ENCODE results near the gene ARHGEF40. TPM values are rescaled to one million over a fixed set of nuclear protein-coding genes. Genes with fewer than 3 reads are reported as not detected.

ARHGEF40 gene
- under 1 TPM in 2 of 3 donors, not detected in 1; 0.23 to 0.35 TPM for polyA plus RNA-seq

DNA sequence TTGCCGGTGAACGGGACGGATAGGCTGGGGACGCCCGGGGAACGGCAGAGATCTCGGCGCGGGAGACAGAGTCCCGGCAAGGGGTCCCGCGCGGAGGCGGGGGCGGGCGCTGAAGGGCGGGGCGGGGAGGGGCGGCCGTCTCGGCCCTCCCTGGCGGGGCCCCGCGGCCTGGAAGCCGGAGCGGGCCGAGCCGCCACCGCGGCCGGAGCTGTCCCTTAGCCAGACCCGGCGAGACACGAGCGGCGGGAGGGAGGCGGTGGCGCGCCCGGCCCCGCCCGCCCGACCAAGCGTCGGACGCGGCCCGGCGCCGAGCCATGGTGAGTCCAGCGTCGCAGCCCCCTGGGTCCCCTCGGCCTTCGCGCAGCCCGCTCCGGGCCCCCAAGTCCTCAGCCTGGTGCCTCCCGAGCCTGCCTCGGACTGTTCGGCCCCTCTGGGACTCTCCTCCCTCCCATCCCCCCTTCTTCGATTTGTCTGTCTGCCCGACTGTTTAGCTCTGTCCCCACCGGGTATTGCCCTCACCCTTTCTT is at the start of gene ARHGEF40:
Gene ARHGEF40 (plus strand): TSS at position 222 of the 527 bp plus-strand sequence. CDS start 93 bp downstream, at position 315.
- Mint-ChIP-seq H3K4me1 (peaks cover 34 to 37% of the 10 kb centered on the region in 2 donors), H3K9me3 (no peaks in the 10 kb centered on the region), H3K36me3 (no peaks in the 10 kb centered on the region), H3K27me3 (ENCODE audit: low read depth in 3 of 3) (peaks cover 30 to 34% (median 30%) of the 10 kb centered on the region in 3 donors), H3K4me3 (peak within 1 kb of the TSS; percentile 85 to 90 (median 89)), H3K27ac (peak within 1 kb of the TSS in 5 of 6 donors; percentile 45 to 77 (median 62))
- peak in 2 of 3 donors; percentile 11 to 15 for DNase-seq

DNA sequence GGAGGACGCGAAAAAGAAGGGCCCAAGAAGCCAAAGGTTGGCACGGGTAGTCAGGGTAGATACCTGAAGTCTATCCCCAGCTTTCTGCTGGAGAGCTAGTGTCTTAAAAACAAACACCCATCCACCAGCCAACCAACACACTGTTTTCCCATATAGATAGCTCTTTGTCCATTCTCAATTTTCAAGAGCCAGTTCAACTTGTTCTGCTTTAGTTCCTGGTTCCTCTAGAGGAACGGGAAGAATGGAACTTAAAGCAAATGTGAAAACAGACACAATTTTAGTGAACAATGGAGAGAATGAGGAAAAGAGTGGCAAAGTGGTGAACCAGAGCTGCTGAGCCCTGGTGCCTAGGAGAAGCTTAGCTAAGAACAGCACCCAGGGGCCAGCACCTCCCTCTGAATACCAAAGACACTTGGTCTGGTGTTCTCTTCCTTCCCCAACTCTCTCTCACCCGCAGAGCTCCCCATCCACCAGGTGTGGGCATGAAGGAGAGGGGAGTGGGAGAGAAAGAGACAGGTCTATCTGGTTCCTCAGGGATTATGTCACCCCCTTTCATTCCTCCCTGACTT is 49.0 kb upstream of the ARHGEF40 start:
- Mint-ChIP-seq H3K27ac (no peak overlapping the region), H3K4me3 (no peak overlapping the region), H3K36me3 (peaks cover 7 to 18% (median 8%) of the 10 kb centered on the region in 3 donors), H3K27me3 (ENCODE audit: low read depth in 3 of 3) (peaks cover 7 to 11% (median 8%) of the 10 kb centered on the region in 3 donors), H3K4me1 (peaks cover 11 to 20% of the 10 kb centered on the region in 2 donors), H3K9me3 (no peaks in the 10 kb centered on the region)
- DNase-seq, result no peak

DNA sequence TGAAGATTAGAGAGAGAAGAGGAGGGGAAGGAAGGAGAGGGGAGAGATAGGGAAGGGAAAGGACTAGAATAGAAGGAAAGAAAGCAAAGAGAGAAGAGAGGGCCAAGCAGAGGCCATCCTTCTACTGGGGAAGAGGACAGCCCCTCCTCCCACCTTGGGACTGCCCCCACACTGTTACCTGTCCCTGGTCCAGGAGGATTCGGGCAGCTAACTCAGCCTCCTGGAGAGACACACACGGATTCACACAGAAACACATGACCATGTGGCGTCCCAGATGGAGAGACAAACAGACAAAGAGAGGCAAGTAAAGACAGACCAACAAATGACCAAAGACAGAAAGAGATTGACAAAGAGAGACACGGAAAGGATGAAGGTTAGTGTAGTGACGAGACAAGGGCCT is 47.4 kb upstream of the ARHGEF40 start:
- Mint-ChIP-seq H3K36me3 (peaks cover 5 to 18% (median 7%) of the 10 kb centered on the region in 3 donors), H3K27me3 (ENCODE audit: low read depth in 3 of 3) (peaks cover 6 to 11% (median 6%) of the 10 kb centered on the region in 3 donors), H3K9me3 (no peaks in the 10 kb centered on the region), H3K4me1 (peaks cover 11 to 20% of the 10 kb centered on the region in 2 donors), H3K27ac (peak overlapping the region in 1 of 6 donors; percentile 29), H3K4me3 (peak overlapping the region; percentile 13 to 60 (median 53))
- DNase-seq, result no peak

DNA sequence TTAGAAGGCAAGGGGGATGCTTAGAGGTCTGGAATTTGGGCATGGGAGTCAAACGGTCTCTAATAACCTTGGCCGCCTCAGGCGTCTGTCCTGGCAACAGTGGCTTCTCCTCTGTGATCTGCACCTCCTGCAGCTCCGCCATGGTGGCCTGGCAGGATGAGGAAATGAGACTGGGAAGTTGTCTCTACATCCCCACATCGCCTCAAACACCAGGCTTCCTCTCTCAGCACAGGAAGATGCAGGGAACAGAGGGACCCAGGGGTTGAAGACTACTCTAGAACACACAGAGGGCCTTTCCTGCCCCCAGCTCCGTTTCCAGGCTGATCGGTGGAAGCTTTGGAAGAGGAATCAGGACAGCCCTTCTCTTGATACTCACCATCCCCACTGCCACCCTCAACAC is 46.9 kb upstream of the ARHGEF40 start:
- Mint-ChIP-seq H3K27ac (peak overlapping the region in 1 of 6 donors; percentile 29), H3K27me3 (ENCODE audit: low read depth in 3 of 3) (peaks cover 6 to 11% (median 6%) of the 10 kb centered on the region in 3 donors), H3K4me1 (peaks cover 11 to 20% of the 10 kb centered on the region in 2 donors), H3K9me3 (no peaks in the 10 kb centered on the region), H3K4me3 (peak overlapping the region; percentile 13 to 89 (median 83)), H3K36me3 (peaks cover 4 to 18% (median 7%) of the 10 kb centered on the region in 3 donors)
- DNase-seq, result no peak

DNA sequence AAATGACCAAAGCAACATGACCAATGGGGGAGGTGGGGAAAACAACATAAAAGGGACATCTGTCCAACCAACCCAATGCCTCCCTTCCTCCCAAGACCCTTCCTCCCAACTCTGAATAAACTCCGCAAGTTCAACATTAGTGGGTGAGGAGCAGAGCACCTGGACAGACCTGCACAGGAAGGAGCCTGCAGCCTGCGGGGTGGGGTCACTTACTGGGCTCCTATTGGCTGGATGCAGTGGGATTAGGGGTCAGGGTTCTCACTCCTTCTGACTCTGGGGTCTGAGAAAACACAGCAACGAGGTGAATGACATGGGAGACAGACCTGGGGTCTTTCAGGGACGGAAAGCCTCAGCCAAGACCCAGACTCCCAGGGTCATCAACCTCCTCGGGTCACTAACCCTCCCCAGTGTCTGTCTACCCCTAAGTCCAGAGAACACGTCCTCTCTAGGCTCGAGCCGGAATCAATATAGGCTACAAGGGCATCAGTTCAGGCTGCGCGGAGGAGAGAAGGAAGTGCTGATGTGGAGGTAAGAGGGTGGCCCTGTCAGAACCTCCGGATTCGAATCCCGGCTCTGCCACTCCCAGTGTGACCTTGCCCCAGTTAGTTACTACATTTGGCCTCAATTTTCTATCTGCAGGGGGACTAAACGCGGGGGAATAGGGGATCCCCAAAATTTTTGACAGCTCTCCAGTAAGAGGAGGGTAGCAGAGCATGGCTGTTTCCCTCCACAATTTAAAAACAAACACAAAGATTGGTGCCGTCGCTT is 46.1 kb upstream of the ARHGEF40 start:
- Mint-ChIP-seq H3K4me3 (peak overlapping the region; percentile 83 to 93 (median 87)), H3K36me3 (peaks cover 4 to 18% (median 7%) of the 10 kb centered on the region in 3 donors), H3K9me3 (no peaks in the 10 kb centered on the region), H3K4me1 (peaks cover 11 to 20% of the 10 kb centered on the region in 2 donors), H3K27me3 (ENCODE audit: low read depth in 3 of 3) (peaks cover 6 to 11% (median 6%) of the 10 kb centered on the region in 3 donors), H3K27ac (peak overlapping the region in 4 of 6 donors; percentile 38 to 59 (median 54))
- DNase-seq, result peak in 2 of 3 donors; percentile 8 to 13

DNA sequence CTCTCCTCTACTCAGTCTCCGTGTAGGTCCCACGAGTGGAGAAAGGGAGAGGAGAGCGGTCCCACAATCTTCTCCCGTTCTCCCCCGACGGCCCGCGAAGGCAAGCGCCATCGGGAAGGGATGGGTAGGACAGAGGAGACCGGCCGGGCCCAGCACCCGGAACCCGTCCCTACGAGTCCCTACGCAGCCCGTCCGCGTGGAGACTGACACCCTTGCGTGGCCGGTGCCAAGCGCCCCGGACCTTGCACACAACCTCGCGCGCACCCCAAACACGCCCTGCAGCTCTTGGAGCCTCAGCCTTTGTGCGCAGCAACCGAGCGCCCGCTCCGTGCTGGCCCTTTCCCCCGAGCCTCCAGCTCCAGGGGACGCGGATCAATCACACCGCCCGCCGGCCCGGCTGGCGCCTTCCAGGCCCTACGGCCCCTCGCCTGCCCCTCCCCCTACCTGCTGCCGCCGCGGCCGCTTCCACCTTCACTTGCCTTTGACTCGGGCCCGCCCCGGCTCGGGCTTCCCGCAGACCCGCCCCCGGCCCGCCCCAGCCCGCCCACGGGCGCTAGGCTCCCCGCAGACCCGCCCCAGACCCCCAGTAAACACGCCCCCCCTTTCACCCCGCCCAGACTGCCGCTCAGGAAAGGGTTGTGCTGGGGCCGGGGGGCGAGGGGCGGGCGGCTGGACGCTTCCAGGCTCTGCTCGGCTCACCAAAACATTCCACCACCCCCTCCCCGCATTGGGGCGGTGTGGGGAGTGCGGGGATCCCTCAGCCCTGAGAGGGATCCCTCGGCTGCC is 45.3 kb upstream of the ARHGEF40 start, which contains the start of gene NDRG2:
Gene NDRG2 (minus strand): TSS at position 477 of the 786 bp plus-strand sequence. CDS start 1,746 bp downstream, outside the sequence.
- Mint-ChIP-seq H3K27ac (peak within 1 kb of the TSS in 5 of 6 donors; percentile 19 to 59 (median 52)), H3K36me3 (peaks cover 0 to 12% (median 4%) of the 10 kb centered on the region in 3 donors), H3K4me1 (peaks cover 11 to 20% of the 10 kb centered on the region in 2 donors), H3K9me3 (no peaks in the 10 kb centered on the region), H3K27me3 (ENCODE audit: low read depth in 3 of 3) (peaks cover 4 to 11% (median 6%) of the 10 kb centered on the region in 3 donors), H3K4me3 (peak within 1 kb of the TSS; percentile 83 to 93 (median 87))
- peak; percentile 59 to 68 (median 65) for DNase-seq

DNA sequence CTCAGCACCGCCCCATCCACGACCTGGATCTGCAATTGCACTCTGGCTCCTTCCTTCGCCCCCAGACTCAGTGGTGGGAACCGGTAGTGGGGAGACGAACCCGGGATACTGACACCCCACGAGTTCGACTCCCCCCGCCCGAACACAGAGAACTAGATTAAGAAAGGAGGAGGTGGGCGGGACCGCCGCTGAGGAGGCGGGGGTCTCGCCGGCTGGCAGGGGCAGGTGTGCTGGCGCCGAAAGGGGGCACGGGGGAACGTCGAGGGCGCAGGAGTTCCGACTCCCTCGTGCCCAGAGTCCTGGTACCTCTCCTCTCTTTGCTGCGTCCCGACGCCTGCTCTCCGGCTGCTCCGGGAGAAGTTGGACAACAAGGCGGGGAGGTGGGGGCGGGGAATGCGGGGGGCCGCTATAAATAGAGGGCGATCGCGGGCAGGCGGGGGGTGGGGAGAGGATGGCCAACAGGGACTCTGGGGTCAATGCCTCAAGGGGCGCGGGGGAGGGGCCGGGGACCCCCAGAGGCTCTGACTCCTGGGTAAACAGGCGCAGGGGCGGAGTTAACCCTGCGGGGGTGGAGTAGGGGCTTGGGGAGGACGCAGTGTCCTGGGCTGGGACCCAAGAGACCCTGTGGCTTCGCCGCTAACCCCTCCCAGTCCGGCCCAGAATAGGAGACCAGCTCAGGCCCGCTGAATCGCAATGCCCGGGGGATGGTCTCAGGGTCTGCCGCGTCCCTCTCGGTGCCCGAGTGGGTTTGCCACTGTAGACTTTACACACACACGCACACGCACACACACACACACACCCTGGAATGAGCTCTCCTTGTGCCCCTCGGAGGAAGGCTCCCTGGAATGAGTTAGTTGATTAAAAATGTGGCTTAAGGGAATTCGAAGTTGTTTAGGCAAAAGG is 44.5 kb upstream of the ARHGEF40 start:
- peaks cover 4 to 11% (median 6%) of the 10 kb centered on the region in 3 donors for H3K27me3 Mint-ChIP-seq (ENCODE audit: low read depth in 3 of 3)
- peaks cover 0 to 12% (median 4%) of the 10 kb centered on the region in 3 donors for H3K36me3 Mint-ChIP-seq
- H3K9me3 Mint-ChIP-seq, result no peaks in the 10 kb centered on the region
- H3K4me3 Mint-ChIP-seq, result peak overlapping the region; percentile 83 to 93 (median 87)
- DNase-seq, result no peak
- peaks cover 11 to 20% of the 10 kb centered on the region in 2 donors for H3K4me1 Mint-ChIP-seq
- H3K27ac Mint-ChIP-seq, result peak overlapping the region in 2 of 6 donors; percentile 19 to 33

DNA sequence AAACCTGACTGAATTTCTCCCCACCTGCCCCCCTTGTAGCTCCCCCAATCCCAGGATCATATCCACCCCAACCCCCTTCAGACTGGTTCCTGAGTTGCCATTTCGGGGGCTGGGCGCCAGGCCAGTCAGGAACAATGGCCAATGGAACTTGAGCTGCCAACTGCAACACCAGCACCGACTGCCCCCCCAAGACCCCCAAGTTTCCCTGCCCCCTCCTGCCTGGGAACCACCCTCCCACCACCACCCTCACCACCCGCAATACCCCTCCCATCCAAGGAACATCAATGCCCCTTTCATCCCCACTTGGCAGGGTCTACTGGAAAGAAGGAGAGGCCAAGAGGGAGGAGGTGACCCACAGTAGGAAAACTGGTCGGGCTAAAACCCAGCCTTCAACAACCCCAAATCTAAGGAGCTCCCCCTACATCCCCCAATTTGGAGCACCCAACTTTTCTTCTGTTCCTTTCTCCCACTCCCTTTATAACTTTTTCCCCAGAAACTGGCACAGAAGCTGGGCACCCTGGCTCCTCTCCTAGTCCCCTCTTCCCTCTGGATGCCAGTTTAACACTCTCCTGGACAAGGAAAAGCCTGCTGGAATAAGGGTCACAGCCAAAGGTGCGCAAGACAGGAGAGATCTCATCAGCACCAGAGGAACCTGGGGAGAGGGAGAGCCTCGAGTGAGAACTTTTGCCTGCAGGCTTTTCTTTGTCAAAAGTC is 43.7 kb upstream of the ARHGEF40 start:
- no peaks in the 10 kb centered on the region for H3K9me3 Mint-ChIP-seq
- H3K4me3 Mint-ChIP-seq, result peak overlapping the region; percentile 47 to 89 (median 62)
- DNase-seq, result no peak
- H3K36me3 Mint-ChIP-seq, result peaks cover 0 to 10% (median 2%) of the 10 kb centered on the region in 3 donors
- H3K27ac Mint-ChIP-seq, result peak overlapping the region in 2 of 6 donors; percentile 18 to 38
- H3K27me3 Mint-ChIP-seq (ENCODE audit: low read depth in 3 of 3), result peaks cover 4 to 11% (median 6%) of the 10 kb centered on the region in 3 donors
- peaks cover 11 to 20% of the 10 kb centered on the region in 2 donors for H3K4me1 Mint-ChIP-seq

DNA sequence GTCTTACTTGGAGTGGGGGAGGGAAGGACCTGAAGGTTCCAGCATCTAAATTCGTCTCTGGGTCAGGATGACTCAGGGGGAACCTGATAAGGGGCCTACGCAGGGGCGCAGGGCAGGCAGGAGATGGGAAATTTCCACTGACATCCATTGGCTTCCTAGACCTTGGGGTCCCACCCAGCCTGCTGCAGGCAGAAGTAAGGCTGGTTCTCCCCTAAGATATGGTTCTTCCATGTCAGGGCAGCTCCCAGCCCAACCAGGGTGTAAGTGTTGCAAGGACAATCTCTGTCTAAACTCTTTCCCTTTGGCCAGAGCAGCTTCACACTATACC is 43.2 kb upstream of the ARHGEF40 start:
- H3K9me3 Mint-ChIP-seq, result no peaks in the 10 kb centered on the region
- peak overlapping the region; percentile 18 to 60 (median 40) for H3K4me3 Mint-ChIP-seq
- H3K4me1 Mint-ChIP-seq, result peaks cover 11 to 20% of the 10 kb centered on the region in 2 donors
- DNase-seq, result no peak
- peaks cover 2 to 11% (median 6%) of the 10 kb centered on the region in 3 donors for H3K27me3 Mint-ChIP-seq (ENCODE audit: low read depth in 3 of 3)
- H3K27ac Mint-ChIP-seq, result peak overlapping the region in 1 of 6 donors; percentile 38
- H3K36me3 Mint-ChIP-seq, result peaks cover 0 to 5% (median 0%) of the 10 kb centered on the region in 3 donors

DNA sequence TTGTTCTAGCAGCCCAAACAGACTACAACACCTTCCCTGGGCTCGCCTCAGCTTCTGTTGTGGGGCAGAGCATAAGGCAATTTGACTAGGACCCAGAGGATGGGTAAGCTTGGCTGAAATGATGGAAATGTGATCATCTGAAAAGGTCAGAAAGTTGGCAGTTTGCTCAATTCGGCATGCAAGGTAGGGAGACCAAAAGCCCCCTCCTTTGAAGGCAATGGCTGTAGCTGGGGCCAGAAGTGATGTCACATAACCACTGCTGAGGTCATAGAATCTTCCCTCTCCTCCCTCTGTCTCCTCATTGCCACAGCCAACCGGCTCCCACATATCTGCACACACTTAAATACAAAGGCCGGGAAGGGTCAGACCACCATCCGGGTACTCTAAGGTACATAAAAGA is 40.2 kb upstream of the ARHGEF40 start, which contains the start of gene TPPP2:
Gene TPPP2 (plus strand): TSS at position 301 of the 400 bp plus-strand sequence. CDS start 365 bp downstream, outside the sequence.
- Mint-ChIP-seq H3K9me3 (no peaks in the 10 kb centered on the region), H3K27ac (no peak within 1 kb of the TSS), H3K4me1 (no peaks in the 10 kb centered on the region), H3K27me3 (ENCODE audit: low read depth in 3 of 3) (peaks cover 1 to 3% (median 2%) of the 10 kb centered on the region in 3 donors), H3K36me3 (no peaks in the 10 kb centered on the region), H3K4me3 (no peak within 1 kb of the TSS)
- no peak for DNase-seq

DNA sequence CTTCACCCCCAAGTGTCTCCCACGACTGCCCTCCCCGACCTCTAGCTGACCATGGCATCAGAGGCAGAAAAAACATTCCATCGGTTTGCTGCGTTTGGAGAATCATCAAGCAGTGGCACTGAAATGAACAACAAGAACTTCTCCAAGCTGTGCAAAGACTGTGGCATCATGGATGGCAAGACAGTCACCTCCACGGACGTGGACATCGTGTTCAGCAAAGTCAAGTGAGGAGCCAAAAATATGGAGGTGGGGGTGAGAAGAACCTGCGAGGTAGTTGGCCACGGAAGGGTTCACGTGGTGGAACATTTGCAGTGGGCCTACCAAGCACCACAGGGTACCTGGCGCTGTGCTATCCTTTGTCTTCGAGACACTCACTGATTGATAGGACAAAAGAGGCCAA is 39.6 kb upstream of the ARHGEF40 start:
- DNase-seq, result no peak
- H3K36me3 Mint-ChIP-seq, result no peaks in the 10 kb centered on the region
- H3K9me3 Mint-ChIP-seq, result no peaks in the 10 kb centered on the region
- H3K27ac Mint-ChIP-seq, result no peak overlapping the region
- no peak overlapping the region for H3K4me3 Mint-ChIP-seq
- H3K27me3 Mint-ChIP-seq (ENCODE audit: low read depth in 3 of 3), result peaks cover 1 to 3% (median 2%) of the 10 kb centered on the region in 3 donors
- H3K4me1 Mint-ChIP-seq, result no peaks in the 10 kb centered on the region
